Retinal pigment epithelial cell (primary cell): ENCODE results near the gene CENPW.

ENCODE experiments used
- DNase-seq: peaks from one replicate; pipeline ENCODE4 v3.0.0-alpha.2; 2010; ENCODE audit warnings: low read depth
- H3K4me3 ChIP-seq: 2 replicates; pipeline ENCODE4 v1.5.1; 2011; ENCODE audit warnings: mild to moderate bottlenecking, low read length, control low read depth, moderate library complexity
- TF ChIP-seq, protein P1 (sequence below): conservative IDR thresholded peaks from 2 replicates; pipeline ENCODE4 v1.5.1; 2011; ENCODE audit warnings: low read depth, low read length, control low read depth, inconsistent platforms

Gene CENPW

DNA sequence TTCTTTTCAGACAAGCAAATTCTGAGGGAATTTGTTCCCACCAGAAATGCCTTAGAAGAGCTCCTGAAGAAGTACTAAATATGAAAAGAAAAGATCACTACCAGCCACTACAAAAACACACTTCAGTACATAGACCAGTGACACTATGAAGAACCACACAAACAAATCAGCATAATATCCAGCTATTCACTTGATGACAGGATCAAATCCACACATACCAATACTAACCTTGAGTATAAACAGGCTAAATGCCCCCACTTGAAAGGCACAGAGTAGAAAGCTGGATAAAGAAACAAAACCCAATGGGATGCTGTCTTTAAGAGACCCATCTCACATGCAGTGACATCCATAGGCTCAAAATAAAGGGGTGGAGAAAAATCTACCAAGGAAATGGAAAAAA, 43.3 kb downstream of the CENPW start:
- DNase-seq: no peak
- TF ChIP-seq, protein P1, sequence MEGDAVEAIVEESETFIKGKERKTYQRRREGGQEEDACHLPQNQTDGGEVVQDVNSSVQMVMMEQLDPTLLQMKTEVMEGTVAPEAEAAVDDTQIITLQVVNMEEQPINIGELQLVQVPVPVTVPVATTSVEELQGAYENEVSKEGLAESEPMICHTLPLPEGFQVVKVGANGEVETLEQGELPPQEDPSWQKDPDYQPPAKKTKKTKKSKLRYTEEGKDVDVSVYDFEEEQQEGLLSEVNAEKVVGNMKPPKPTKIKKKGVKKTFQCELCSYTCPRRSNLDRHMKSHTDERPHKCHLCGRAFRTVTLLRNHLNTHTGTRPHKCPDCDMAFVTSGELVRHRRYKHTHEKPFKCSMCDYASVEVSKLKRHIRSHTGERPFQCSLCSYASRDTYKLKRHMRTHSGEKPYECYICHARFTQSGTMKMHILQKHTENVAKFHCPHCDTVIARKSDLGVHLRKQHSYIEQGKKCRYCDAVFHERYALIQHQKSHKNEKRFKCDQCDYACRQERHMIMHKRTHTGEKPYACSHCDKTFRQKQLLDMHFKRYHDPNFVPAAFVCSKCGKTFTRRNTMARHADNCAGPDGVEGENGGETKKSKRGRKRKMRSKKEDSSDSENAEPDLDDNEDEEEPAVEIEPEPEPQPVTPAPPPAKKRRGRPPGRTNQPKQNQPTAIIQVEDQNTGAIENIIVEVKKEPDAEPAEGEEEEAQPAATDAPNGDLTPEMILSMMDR: no peak
- H3K4me3 ChIP-seq: no peak overlapping the region

DNA sequence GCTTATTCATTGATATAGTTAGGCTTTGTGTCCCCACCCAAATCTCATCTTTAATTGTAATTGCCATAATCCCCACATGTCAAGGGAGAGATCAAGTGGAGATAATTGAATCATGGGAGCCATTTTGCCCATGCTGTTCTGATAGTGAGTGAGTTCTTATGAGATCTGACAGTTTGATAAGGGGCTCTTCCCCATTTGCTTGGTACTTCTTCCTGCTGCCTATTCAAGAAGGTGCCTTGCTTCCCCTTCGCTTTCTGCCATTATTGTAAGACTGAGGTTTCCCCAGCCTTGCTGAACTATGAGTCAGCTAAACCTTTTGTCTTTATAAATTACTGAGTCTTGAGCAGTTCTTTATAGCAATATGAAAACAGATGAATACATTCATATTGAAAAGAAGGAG, 45.6 kb downstream of the CENPW start:
- no peak for DNase-seq
- TF ChIP-seq, protein P1: no peak
- no peak overlapping the region for H3K4me3 ChIP-seq

DNA sequence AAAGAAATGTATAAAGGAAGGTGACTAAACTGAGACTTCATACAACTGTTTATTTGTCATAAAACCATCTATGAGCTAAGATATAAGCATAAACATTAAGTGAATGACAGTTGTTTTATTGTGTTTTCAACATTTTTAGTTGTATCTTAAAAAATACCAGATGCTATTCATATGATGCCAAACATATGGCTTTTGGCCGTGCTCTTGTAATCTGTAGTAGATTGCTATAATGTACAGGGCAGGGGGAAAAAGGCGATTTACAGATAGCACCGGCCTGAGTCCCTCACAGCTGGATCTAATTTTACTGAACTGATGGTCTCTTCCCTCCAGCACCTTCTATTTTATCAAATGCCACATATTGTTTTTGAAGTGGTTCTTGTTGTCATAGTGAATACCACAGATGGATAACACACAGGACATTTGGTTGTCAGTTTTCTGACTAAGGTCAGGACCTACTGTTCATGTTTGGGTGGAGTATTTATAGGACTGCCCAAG, 48.2 kb downstream of the CENPW start:
- TF ChIP-seq, protein P1: no peak
- H3K4me3 ChIP-seq: no peak overlapping the region
- no peak for DNase-seq

DNA sequence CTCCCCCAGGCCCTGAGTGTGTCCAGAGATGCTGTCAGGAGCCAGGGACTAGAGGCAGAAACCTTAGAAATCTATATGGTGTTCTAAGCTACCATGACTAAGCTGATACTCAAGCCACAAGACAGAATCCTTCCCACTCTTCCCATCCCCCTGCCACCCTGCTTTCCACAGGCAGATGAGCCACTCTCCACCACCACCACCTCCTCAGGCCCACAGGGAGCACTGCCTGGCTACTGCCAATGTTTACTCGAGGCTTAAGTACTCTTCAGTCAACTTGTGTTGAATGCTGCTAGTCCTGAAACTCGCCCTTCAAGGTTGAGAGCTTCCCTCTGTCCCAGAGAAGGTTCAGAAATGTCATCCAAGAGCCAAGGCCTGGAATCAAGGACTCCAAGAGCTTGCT, 56.2 kb downstream of the CENPW start:
- TF ChIP-seq, protein P1: no peak
- no peak overlapping the region for H3K4me3 ChIP-seq
- DNase-seq: no peak
